Activated naive CD4-positive, alpha-beta T cell treated with Interleukin-2 at 50 U/mL for 16 hours (primary cell): Measurements from ENCODE around the gene GRIPAP1.
"Not testable (repeated sequence)": the region's sequence is repeated elsewhere in the genome, so short reads cannot be mapped to it uniquely, and the experiment has no call there.

Source experiments
- DNase-seq: peaks from one replicate; pipeline ENCODE4 v3.0.0-alpha.2; 2020

The GRIPAP1 gene

DNA sequence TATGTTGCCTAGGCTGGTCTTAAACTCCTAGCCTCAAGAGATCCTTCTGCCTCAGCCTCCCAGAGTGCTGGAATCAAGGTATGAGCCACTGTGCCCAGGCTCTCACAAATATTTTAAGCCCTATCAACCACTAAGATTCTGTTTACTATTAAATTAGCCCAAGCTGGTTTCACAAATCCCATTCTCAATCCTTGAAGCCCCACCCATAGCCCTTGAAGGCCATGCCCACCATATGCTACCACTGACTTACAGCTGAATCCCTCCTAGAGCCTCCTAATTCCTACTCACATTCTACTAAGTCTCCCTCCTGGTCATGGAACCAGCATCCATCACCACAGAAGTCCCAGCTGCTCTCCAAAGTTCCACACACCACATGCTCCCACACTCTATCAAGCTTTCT is 9.7 kb downstream of the GRIPAP1 start:
- DNase-seq = no peak

DNA sequence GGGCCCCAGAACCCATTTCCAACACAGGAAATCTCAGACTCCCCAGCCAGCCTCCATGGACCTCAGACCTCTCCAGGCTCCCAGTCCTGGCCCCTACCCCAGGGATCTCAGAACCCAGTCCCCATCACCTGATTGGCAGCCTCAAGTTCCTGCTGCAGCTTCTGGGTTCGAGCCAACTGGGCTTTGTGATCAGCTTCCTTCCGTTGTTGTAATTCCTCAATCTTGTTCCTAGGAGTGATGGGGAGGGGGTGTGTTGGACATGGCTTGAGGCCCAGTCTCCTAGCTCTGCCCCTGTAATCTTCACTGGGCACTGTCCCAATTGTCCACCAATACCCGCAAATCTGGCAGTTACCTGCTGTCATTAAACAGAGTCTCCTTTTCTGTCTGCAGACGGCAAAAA is 12.6 kb downstream of the GRIPAP1 start:
- DNase-seq = no peak

DNA sequence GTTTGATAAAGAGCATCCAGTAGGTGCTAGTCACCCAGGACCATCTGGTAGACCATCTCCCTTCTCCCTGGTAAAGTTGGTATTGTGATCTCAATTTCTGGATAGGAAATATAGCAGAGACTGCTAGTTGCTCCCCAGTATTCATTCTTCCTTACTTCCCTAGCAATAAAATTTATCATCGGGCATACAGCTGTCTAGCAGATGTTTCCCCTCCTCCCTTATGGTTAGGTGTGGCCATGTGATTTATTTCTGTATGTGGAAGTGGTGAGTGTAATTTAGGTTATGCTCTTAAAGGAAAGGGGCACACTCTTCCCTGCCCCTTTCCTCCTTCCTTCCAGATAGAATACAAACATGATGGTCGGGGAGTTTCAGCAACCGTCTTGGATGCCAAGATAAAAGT is 18.2 kb downstream of the GRIPAP1 start:
- no peak for DNase-seq

DNA sequence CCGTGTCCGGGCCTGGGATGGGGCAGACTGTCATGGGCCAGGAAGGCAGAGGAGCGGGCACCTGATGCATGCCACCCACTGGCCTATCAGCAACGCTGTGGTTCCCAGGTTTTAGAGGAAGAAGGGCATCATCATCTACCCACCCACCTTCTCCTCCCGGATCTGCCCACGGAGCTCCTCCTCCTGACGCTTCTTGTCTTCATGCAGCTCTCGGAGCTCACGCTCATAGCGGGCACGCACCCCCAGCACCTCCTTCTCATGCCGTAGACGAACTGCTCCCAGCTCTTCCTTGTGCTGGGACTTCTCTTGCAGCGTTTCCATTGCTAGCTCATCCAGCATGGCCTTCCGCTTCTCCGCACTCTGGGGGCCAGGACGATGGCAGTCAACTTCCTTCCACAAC is 19.0 kb downstream of the GRIPAP1 start:
- DNase-seq = no peak

DNA sequence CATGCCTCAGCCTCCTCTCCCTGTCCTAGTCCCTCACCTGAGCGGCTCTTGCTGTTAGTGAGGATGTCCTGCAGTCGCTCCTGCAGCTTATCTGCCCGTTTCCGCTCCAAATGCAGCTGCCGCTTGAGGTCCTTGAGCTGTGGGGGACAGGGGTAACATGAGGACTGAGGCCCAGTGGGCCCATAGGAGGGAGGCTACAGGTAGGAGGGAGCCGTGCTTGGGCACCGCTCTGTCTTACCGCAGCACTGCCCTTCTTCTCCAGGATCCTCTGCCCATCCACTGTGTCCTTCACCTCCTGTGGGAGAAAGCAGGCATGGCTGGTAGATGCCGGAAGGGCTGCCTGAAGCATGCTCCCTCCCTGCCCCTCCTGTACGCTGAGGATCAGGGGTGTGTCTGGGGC is 20.9 kb downstream of the GRIPAP1 start:
- DNase-seq = no peak

DNA sequence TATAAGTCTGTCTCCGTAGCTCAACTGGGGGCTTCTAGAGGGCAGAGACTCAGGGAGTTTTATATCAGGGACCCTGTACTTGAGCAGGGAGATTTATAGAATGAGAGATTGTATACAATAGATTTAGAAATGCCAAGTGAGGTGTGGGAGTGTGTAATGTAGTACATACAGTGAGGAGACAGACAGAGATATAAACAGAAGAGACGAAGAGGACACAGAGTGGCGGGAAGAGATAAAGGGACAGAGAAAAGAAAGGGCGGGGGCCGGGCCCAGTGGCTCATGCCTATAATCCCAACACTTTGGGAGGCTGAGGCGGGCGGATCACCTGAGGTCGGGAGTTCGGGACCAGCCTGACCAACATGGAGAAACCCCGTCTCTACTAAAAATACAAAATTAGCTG is 21.7 kb downstream of the GRIPAP1 start:
- DNase-seq = not testable (repeated sequence)

DNA sequence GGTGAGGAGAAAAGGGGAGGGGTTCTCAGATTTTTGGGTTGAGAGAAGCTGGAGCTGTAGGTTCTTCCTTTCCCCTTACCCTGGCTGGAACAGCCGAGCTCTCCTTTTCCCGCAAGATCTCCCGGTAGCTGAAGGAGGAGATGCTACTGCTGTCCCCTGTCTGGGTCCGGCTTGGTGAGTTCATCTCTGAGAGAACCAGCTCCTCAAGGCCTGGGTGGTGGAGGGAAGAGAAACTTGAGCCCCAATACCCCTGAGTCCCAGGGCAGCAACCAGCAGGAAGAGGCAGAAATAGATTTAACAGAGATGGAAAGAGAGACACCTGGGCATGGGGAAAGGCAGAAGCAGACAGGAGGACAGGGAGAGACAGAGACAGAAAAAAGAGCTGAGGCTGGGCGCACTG is 23.8 kb downstream of the GRIPAP1 start:
- DNase-seq = no peak

DNA sequence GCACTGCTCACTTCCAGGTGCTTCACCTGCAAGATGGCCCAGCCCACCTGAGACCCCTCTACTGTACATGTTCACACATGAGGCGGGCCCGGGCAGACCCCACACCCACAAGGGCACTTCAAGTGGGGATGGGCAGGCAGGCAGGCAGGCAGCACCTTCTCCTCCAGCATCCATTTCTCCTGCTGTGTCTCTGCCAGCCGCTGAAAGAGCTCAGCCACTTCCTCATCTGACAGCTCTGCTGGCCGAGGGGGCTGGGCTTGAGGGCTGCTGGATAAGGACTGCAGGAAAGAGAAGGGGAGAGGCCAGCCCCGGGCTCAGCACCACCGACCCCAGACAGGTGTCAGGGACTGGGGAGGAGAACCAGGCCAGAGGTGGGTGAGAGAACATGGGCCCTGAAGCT is 26.0 kb downstream of the GRIPAP1 start:
- DNase-seq = no peak

DNA sequence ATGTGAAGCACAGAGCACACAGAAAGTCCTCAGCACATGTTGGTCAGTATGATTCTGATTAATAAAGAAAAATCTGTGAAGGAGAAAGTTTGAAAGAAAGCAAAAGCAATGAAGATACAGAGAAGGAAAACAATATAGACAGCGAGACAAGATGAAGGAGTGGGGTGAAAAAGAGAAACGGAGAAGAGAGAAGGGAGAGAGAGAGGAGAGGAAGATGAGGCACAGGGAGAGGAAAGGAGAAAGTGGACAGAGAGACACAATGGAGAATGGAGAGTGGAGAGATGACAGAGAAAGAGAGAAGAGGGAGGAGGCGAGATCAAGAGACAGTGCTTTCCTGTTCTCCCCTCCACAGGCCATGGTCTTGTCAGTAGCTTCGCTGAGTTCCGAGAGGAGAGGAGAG is 26.5 kb downstream of the GRIPAP1 start:
- no peak for DNase-seq

DNA sequence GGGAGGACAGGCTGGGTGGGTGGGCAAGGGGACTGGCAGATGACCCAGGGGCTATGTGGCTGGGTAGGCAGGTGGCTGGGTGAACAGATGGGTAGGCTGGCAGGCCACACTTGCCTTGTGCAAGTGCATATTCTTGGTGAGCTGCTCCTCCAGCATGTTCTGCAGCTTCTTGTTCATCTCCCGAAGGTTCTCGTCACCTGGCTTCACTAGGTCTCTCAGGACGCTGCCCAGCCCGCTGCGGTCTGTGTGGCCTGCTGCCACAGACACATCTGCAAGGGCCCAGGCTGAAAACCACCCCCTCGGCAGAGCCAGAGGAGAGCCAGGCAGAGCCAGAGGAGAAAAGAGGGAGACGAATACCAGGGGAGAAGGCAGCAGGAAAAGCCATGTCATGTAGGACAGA is 27.0 kb downstream of the GRIPAP1 start:
- DNase-seq = no peak

DNA sequence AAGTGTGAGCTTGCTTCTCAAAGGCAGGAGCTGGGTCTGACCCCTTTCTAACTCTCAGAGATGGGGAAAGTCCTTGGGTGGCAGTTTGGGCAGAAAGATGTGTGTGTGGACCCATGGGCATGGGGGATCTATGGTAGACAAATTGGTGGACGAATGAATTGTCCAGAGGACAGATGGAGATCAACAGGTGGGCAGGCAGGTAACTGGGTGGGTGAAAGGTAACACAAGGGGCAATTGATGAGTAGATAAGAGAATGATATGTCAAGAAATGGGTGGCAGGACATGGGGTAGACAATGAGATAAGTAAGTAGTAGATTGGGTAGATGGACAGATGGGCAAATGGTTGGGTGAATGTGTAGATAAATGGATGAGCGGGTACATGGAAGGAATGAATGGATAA is 27.5 kb downstream of the GRIPAP1 start:
- no peak for DNase-seq

DNA sequence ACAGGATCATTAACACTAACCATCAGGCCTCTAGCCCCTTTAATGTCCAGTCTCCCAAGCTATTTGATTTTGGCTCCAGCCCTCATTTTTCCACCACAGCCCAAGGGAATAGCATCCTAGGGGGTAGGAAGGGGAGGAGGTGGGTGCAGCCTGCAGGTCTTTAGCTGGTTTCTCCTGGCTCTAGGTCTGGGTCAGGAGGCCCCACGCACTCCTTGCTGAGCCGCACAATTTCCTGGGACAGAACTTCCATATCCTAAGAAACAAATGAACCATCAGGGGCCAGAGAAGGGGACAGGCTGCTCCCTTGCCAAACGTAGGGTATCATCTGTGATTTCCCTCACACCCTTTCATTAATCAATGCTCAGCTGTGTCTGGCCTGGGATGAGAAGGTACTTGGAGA is 28.0 kb downstream of the GRIPAP1 start:
- DNase-seq = no peak

DNA sequence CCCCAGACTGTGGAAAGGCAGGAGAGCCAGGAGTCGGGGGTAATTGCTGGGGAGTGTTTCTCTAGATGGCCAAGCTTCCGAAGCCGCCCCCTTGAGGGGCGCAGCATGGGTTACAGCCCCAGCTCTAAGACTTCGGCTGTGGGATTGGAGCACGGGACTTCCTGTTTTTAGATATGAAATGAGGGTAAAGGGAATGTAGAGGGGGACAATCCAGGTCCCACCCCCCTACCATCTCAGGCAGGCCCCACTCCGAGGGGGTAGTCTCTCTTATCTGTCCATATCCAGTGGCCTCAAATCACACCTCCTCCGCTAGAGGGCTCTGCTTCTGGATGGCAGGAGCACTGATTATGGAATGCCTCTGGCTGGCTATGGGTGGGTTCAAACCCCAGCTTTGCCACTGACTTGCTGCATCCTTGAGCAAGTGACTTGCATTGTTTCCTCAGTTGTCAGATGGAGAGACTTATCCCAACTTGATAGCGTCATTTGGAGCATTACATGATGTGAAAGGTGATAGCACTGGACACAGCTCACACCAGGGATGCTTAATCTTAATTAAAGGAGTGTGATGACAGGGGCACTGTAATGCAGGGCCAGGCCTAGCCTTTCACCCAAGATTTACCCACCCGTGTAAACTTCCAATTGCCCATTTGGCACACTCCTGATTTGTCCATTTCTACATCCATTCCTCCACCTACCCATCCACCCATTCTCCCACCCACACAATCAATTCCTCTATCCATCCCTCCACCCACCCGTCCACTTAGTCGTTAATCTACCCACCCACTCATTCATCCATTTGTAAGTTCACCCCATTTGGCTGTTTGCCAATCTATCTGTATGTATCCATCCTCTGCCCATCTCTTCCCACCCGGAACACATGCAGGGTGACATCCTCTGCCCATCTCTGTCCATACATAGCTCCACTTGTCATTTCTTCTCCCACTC is 29.6 kb downstream of the GRIPAP1 start:
- peak; percentile 26 for DNase-seq

DNA sequence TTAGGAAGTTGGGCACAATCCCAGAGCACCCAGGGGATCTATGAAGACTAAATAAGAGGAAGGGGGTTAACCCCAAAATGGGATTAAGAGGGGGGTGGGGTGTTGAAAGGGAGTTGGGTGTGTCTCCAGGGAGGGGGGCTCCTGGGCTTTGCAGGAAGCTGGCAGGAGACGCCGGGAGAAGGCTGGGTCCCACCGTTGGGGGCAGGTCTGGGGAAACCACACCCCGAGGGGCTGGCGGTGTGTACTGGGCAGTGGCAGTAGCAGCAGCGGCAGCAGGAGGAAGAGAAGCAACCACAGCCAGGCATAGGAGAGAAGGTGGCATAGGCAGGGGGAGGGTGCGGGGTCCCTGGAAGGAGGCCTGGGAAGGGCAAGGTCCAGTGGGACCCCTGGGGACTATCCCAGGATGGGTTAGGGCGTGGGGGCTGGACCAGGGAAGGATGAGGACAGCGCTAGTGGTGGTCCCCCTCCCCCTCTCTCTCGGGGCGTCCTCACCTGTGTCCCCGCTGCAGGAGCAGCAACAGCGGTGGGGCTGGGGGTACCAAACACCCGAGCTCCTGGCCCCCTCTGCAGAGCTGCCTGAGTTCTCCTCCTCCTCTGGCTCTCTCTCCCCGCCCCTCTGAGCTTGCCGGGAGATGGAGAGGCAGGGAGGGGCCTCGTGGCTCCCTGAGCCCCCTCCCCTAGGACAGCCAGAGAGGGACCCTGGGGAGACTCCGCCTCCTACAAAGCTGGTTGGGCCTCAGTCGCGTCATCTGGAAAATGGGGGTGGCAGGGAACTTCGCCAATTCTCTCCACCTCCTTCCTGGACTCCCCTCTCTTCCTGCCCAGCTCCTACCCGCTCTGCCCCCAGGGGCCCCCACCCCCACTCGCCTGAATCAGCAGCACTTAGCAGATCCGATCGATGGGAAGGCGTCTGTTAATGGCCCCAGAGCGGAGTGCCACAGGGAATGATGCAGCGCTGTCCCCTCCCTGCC is 30.5 kb downstream of the GRIPAP1 start, which contains the start of gene KCND1:
TSS of gene KCND1 (minus strand) at position 596 of the 971 bp plus-strand sequence. CDS start 1,573 bp downstream, outside the sequence.
- no peak for DNase-seq

DNA sequence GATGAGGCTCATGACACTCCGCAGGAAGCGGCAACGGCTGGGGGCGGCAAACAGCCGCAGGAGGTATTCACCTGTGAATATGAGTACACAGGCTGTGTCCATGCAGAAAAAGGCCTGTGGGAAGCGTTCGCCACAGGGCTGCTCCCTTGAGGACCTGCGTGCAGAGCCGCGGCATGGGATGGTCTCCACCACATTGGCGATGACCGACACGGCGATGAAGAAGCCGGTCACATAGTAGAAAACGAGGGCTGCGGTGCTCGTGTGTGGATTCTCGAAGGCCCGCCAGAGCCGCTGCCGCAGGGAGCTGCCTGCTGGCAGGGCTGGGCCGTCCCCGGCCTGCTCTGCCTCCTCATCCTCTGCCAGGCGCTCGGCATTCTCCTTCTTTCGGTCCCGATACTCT is 32.6 kb downstream of the GRIPAP1 start:
- DNase-seq = no peak

DNA sequence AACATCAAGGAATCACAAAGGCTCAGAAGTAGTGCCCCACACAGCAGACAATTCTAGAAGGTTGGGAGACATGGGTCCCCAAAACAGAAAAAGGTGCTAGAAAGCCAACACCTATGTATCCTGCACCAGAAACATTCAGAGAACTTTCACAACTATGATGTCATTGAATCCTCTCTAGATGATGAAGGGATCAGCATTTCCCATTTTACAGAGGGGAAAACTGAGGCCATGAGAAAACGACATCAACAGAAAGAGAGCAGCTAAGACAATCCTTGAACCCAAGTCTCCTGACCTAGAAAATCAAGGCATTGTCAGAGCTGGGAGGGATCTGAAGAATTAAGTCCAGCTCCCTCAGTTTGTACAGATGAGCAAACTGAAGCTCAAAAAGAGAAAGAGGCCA is 33.7 kb downstream of the GRIPAP1 start:
- DNase-seq = no peak

DNA sequence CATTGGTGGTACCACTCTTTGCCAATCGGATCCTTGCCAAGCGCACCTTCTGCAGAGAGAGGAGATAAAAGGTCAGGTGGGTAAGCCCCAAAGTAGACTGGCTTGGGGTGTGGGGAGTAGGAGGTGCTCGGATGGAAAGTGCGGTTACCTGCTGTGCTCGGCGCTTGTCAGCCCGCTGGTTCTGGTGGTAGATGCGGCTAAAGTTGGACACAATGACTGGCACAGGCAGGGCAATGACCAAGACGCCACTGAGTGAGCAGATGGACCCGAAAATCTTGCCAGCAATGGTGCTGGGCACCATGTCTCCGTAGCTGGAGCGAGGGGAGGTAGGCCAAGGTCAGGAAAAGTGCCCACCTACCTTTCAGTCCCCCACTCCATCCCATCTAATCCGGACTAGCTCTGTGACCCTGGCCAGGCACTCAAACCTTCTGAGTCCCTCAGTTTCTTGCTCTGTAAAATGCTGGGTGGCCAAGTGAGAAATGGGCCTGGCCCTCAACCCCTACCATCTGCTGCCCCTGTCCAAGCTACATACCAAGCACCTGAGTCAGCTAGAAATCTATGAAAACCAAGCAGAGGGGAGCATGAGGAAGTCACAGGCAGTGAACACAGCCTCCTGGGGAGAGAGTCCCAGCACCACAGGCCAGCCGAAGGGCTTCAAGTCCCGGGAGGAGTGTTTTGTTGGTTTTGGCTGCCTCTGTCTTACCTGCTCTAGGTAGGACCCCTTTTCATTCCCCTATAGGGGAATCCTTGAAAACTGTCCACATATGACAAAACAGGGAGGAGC is 35.1 kb downstream of the GRIPAP1 start:
- DNase-seq = no peak

DNA sequence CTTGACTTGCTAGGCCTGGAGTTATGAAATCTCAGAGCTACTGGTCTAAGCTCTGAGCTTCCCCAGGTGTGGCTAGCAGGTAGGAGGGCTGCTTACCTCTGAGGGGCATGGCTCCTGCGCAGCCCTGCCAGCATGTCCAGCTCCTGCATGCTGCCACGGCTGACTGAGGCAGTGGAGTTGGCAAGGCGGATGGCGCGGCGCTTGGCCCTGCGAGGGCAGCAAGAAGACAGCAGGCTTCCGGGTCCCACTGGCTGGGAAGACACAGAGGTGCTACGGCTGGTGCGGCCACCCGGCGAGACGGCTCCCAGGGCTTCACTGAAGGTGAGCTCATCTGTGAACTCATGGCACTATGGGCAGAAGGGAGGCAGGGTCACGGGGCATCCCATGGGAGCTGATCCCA is 36.1 kb downstream of the GRIPAP1 start:
- no peak for DNase-seq

DNA sequence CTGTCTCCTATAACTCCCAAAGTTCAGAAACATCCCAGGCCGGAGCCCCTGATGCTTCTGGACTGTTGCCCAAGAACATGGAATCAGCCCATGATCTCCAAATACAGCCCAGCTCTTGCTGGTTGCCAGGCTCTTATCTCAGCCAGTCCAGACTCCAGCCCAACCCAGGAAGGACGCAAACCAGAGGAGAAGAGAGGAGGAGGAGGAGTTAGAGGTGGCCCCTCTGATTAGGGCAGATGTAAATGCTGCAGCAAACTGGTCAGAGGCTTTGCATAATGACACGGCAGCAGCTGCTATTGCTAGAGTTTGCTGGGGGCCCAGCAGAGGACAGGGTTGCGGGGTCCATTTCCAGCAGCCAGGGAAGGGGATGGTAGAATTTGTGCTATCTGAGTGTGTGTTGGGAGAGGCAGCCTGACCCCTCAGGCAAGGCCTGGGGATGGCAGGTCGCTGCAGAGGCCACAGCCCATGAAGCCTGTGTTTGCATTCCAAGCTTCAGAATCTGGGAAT is 40.4 kb downstream of the GRIPAP1 start:
- DNase-seq = no peak

DNA sequence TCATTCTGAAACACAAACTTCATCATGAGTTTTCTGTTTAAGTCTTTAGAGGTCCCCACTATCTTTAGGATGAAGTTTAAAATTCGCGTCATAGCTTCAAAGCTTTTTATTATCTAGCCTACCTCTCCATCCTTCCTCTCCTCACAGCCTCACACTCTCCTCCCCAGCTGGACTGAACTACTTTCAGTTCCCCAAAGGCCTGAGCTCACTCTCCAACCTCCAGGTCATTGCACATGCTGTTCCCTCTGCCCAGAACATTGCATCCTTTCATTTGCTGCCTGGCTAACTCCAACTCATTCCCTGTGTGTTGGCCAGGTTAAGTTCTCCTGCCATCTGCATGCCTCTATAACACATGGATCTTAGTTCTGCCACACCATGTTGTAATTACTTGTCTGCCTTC is 41.8 kb downstream of the GRIPAP1 start:
- no peak for DNase-seq

DNA sequence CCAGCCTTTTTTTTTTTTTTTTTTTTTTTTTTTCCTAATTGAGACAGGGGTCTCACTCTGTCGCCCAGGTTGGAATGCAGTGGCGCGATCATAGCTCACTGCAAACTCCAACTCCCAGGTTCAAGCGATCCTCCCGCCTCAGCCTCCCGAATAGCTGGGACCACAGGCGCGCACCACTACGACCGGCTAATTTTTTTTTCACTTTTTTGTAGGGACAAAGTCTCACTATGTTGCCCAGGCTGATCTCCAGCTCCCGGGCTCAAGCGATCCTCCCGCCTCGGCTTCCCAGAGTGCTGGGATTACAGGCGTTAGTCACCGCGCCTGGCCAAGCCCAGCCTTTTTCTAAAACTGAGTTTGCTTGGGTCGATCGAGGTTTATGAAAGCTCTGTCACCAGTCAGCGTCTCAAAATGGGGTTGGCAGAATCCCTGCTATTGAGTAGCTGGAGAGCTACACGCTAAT is 43.4 kb downstream of the GRIPAP1 start:
- DNase-seq = peak; percentile 30

DNA sequence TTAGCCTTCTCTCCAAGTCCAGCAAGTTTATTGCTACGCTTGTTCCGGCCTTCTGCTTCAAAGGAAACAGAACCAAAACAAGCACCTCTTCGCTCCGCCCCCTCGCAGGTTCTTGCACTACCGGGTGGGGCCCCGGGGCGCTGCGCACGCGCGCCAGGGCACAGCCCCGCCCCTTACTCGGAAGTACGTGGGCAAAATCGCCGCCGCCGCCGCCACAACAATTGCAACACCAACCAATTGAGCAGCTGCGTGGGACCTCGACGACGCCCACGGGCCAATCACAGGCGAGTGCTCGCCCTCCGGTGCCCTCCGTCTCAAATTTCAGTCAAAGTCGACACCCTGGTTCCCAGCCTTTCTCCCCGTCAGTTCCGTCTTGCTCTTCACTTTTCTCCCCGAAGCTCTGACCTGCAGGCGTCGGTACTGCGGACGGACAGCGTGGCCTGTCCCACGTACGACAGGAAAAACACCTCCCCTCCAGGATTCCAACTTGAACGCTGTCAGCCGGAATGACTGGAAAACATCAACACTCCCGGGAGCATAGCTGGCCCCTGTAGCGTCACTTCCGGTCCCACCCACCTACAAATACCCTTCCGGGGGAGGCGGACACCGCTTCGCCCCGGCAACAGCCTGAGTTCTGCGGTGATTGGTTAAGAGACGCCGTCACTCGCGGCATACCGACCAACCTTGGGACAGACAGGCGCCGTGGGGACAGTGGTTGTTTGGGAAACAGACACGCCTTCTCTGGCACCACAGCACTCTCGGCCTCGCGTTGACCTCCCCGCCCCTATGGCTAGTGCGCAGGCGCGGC is 44.0 kb downstream of the GRIPAP1 start:
- peak; percentile 91 for DNase-seq
